ENCODE measurements around the gene UCK2.

The UCK2 gene

GRCh38 chr1:165938844-165939243, 111.4 kb downstream of the UCK2 start:
- DNase-seq (ENCODE audit: low read depth) = no peak

- no peak for DNase-seq (ENCODE audit: low read depth)
Observed at GRCh38 chr1:165941531-165941930, 114.1 kb downstream of the UCK2 start.

DNA sequence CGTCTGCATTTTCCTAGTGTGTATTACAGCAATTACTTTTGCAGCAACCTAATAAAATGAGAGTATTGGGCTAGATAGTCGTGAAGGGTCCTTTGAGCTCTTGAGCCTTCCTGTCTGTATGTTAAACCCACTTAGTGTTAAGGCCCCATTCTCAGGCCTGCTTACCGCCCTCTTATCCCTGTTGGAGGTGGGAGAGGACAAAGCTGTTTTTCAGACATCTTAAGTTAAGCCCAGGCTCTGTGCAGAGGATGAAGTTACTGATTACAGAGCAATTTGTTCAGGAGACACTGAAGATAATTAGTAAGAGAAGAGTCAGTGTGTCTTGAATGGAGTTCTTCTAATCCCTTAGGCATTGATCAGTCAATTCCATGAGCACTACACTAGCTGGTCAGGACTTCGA, 114.6 kb downstream of the UCK2 start:
- no peak for DNase-seq (ENCODE audit: low read depth)

DNA sequence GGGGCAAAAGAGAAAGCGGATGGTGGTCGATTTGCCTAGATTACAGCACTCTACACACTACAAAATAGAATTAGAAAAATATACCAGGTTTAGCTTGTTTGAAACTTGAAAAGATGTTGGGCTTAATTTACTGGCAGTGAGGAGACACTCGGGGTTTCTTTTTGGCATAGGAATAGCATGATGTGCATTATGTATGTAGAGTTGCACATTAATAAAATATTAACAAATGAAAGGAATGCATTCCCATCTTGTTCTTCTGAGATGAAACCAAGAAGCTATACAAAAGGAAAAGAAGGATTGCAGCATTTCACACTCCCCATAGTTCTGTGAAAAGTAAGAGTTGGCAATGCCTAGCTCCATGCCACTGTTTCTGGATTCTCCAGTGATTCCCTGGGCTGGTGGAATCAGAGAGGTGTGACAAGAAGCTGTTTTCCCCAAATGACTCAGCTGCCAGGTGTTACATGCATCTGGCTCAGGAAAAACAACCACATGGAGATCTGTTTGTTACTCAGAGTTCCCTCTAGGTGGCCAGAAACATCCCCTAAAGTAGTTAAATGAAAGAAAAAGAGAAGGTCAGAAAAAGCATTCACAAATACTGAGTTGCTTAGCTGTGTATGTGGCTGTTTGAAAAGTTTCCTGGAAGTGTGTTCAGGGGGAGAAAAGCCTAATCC, 115.6 kb downstream of the UCK2 start:
- DNase-seq (ENCODE audit: low read depth) = no peak

GRCh38 chr1:165945911-165946310, 118.5 kb downstream of the UCK2 start:
- no peak for DNase-seq (ENCODE audit: low read depth)

DNA sequence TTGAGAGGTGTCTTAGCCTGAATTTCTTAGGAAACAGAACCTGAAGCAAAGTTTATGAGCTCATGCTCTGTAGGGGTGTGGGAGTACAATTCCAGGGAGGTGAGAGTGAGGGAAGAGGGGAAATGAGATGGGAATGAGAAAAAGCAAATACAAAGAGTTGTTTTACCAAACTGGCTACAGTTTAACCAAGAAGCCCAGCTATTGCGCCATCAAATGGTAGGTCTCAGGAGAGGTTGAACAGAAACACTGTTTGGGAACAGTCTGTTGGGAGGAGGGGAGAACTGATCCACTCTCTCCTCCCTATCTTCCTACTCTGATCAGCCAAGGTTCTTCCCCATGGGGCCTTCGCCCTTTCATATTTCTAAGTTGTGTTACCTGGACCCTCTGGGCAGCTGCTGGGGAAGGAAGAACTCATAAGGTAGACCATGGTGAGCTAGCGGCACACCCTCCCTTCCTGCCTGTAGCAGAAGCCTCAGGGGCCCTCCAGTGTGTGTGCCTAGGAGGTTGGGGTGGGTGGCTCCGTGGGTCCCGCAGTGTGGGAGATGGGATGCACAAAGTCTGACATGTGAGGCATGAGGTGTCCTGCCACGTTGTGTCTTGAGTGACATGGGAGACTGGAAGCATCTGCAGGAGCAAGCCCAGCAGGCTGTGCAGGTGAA, 120.5 kb downstream of the UCK2 start:
- DNase-seq (ENCODE audit: low read depth) = no peak

- no peak for DNase-seq (ENCODE audit: low read depth)
Observed at GRCh38 chr1:165949335-165950130, 122.1 kb downstream of the UCK2 start.

DNA sequence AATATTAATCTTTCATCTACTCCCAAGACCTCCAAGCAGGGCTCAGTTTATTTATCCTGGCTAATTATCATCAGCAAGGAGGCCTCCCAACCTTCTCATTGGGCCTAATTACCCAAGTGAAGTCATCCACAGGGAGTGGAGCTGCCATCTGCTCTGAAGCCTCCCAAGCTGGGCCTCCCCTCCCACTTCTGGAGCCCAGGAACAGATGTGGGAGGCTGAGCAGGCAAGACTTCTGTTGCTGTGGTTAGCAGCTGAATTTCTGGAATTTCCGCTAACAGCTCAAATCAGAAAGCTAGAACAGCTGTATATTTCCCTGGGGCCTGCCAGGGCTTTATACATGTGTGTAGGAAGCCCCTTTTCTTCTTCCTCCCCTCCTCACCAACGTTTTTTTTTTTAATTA, 127.5 kb downstream of the UCK2 start:
- DNase-seq (ENCODE audit: low read depth) = no peak

DNA sequence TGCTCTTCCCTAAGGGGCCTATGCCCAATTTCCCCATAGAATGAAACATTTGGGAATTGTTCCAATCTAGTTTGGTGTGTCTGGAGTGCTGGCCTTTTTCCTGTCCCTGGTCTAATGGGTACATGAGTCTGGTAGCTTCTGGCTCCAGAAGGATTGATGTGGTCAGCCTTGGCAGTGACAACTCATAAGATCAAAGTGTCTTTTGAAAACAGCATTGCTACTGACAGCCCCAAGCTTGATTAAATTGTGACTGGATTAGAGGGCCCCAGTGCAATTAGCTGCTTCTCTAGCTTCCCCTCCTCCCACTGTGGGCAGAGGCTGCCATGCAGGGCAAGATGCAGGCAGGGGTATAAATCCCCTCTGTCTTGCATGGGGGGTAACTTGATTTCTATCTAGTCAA, 130.9 kb downstream of the UCK2 start:
- DNase-seq (ENCODE audit: low read depth) = no peak

- no peak for DNase-seq (ENCODE audit: low read depth)
Observed at GRCh38 chr1:165960136-165960535, 132.7 kb downstream of the UCK2 start.

DNA sequence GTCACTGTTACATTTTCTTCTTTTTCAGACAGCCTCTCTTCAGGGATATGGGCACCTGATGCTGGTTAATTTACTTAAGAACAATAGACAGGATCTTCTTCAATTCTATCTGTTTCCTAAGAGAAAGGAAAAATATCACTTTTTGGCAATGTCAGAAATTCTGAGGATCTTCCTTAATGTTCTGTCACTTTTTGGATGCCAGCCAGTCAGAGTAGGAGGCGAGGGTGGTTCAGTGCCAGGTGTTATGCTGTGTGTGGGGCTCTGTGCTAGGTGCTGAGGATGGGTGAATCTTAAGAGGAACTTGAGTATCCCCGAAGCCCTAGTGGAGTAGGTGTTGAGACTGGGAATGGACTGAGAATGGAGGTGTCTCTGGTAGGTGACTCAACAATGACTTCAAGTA, 133.5 kb downstream of the UCK2 start:
- DNase-seq (ENCODE audit: low read depth) = no peak
